Testis (tissue), 2 donors: Measurements from ENCODE around the gene TTC33.

Experiments used
- POLR2A ChIP-seq: fragments of 450-650 bp; IDR thresholded peaks from one replicate; pipeline ENCODE4 v1.6.1; 2017; ENCODE audit warnings: antibody characterized with exemption, mild to moderate bottlenecking, moderate library complexity
- TF ChIP-seq, protein P1 (sequence below), 3 experiments: fragments of 450-650 bp in 2 of 3; fragments of 200-600 bp in 1 of 3; sonication (generic) in 1 of 3; IDR thresholded peaks; one replicate each; pipeline ENCODE4 v1.5.1; 2016 to 2019; ENCODE audit warnings: antibody characterized with exemption in 3 of 3, mild to moderate bottlenecking in 2 of 3, moderate library complexity in 1 of 3

DNA sequence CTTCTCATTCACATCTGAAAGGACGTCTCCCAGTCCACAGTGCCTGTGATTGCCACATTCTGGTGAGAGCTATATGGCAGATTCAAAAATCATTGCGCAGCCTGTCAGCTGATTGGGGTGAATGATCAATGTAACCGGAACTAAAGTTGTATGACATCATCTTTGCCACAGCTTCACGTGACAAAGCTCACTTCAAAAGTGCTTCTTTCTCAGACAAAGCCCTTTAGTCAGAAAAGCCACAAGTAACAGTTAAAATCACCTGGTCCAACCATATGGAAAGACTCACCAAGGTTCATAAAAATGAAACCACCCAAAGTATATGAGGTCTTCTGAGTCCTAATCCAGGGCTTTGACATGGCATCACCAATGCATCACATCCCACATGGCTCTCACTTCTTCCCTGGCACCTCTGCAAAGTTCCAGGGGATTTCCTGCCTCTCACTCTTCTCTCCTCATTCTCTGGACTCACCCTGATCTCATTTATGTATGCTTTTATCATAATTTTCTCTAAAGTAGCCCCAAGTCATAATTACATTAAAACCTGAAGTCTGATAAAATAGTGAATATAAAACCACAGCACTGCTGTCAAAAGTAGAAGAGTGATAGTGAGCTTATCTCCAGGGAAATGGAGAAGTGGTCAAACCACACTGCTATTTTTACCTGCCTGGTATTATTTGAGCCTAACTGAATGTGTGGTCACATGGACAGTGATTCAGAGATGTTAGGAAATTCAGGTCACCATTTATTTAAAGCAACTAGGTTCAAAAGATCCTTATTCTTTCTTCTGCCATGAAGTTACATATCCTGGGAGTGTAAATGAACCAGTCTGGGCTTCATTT is 269.1 kb downstream of the TTC33 start:
- no peak for TF ChIP-seq POLR2A
- TF ChIP-seq, protein P1, sequence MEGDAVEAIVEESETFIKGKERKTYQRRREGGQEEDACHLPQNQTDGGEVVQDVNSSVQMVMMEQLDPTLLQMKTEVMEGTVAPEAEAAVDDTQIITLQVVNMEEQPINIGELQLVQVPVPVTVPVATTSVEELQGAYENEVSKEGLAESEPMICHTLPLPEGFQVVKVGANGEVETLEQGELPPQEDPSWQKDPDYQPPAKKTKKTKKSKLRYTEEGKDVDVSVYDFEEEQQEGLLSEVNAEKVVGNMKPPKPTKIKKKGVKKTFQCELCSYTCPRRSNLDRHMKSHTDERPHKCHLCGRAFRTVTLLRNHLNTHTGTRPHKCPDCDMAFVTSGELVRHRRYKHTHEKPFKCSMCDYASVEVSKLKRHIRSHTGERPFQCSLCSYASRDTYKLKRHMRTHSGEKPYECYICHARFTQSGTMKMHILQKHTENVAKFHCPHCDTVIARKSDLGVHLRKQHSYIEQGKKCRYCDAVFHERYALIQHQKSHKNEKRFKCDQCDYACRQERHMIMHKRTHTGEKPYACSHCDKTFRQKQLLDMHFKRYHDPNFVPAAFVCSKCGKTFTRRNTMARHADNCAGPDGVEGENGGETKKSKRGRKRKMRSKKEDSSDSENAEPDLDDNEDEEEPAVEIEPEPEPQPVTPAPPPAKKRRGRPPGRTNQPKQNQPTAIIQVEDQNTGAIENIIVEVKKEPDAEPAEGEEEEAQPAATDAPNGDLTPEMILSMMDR (IDR thresholded peaks at IDR 0.05): no peak
